ENCODE results near the gene GRM3. TPM values are rescaled to one million over a fixed set of nuclear protein-coding genes. Genes with fewer than 3 reads are reported as not detected.
A peak's percentile ranks its signal among the peaks of the same experiment; 100 is the strongest.

The GRM3 gene
- total and polyA plus RNA-seq, 2 of the 13 experiments (the other 11 are each of a cell fraction or from before 2014, with no cell fraction given) = not detected

DNA sequence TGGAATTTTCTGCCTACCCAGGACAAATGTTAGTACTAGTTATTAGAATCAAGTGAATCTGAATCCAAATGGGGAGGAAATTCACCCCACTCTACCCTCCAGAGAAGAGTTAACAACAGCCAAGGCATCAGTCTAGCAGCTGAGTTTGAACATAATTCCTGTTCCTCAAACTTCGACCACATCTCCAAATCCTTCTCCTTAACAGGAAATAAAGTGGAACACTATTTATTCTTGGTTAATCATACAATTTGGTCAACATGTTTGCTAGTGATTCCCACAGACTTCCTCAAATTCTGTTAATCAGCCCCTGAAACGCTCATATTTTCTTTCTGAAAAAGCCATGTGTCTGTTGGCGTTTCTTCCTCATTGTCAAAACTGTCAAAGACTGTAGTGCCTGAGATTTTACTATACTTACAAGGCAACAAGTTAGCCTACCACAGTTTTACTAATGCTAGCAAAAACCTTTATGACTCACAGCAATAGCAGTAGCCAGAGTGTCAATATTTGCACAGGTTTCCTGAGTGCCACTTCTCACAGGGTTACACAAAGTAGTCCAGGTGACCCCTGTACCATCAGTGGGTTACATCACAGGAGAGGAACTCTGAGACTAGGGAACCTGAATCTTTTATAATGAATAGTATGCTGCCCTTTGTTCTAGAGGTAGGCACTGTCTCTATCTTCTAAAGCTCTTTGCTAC is 202.9 kb downstream of the GRM3 start (continued):
- TF ChIP-seq, protein P1, sequence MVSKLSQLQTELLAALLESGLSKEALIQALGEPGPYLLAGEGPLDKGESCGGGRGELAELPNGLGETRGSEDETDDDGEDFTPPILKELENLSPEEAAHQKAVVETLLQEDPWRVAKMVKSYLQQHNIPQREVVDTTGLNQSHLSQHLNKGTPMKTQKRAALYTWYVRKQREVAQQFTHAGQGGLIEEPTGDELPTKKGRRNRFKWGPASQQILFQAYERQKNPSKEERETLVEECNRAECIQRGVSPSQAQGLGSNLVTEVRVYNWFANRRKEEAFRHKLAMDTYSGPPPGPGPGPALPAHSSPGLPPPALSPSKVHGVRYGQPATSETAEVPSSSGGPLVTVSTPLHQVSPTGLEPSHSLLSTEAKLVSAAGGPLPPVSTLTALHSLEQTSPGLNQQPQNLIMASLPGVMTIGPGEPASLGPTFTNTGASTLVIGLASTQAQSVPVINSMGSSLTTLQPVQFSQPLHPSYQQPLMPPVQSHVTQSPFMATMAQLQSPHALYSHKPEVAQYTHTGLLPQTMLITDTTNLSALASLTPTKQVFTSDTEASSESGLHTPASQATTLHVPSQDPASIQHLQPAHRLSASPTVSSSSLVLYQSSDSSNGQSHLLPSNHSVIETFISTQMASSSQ (IDR thresholded peaks at IDR 0.05; ENCODE audit: low read depth) = peak; percentile 60; the same call in 1 of the 2 replicates
- TF ChIP-seq, protein P1 (CRISPR knock-in tag; IDR thresholded peaks at IDR 0.05; ENCODE audit: borderline replicate concordance) = peak; percentile 45; the same call in 1 of the 2 replicates
- TF ChIP-seq PCBP2 (optimal IDR thresholded peaks at IDR 0.05; ENCODE audit: low read depth, low read length, poor library complexity, severe bottlenecking) = no peak
- TF ChIP-seq PITX1 (CRISPR knock-in tag; IDR thresholded peaks at IDR 0.05) = peak; percentile 70; the same call in 1 of the 2 replicates
- TF ChIP-seq TAF15 (IDR thresholded peaks at IDR 0.05; ENCODE audit: low read depth, low read length, poor library complexity, severe bottlenecking) = no peak
- TF ChIP-seq MAFG (CRISPR knock-in tag; IDR thresholded peaks at IDR 0.05) = no peak
- TF ChIP-seq ZNF580 (CRISPR knock-in tag; IDR thresholded peaks at IDR 0.05; ENCODE audit: borderline replicate concordance, low read depth) = peak; percentile 91; the same call in 1 of the 2 replicates
- TF ChIP-seq ZNF781 (CRISPR knock-in tag; IDR thresholded peaks at IDR 0.05; ENCODE audit: borderline replicate concordance, not compliant biosample characterization) = no peak
- peak; percentile 92 for TF ChIP-seq CEBPG (CRISPR knock-in tag; IDR thresholded peaks at IDR 0.05)
- TF ChIP-seq, protein P2, sequence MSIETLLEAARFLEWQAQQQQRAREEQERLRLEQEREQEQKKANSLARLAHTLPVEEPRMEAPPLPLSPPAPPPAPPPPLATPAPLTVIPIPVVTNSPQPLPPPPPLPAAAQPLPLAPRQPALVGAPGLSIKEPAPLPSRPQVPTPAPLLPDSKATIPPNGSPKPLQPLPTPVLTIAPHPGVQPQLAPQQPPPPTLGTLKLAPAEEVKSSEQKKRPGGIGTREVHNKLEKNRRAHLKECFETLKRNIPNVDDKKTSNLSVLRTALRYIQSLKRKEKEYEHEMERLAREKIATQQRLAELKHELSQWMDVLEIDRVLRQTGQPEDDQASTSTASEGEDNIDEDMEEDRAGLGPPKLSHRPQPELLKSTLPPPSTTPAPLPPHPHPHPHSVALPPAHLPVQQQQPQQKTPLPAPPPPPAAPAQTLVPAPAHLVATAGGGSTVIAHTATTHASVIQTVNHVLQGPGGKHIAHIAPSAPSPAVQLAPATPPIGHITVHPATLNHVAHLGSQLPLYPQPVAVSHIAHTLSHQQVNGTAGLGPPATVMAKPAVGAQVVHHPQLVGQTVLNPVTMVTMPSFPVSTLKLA (IDR thresholded peaks at IDR 0.05) = no peak
- no peak for TF ChIP-seq ZNF282 (IDR thresholded peaks at IDR 0.05; ENCODE audit: partially characterized antibody)
- TF ChIP-seq NCOR1 (IDR thresholded peaks at IDR 0.05; ENCODE audit: borderline replicate concordance, low read length) = peak; percentile 46; the same call in 1 of the 2 replicates
- TF ChIP-seq ZNF331 (CRISPR knock-in tag; IDR thresholded peaks at IDR 0.05) = peak; percentile 93
- peak; percentile 79; the same call in 1 of the 2 replicates for TF ChIP-seq ETV5 (CRISPR knock-in tag; IDR thresholded peaks at IDR 0.05; ENCODE audit: borderline replicate concordance)
- no peak for TF ChIP-seq ZNF724P (CRISPR knock-in tag; IDR thresholded peaks at IDR 0.05; ENCODE audit: borderline replicate concordance)
- TF ChIP-seq, protein P3, sequence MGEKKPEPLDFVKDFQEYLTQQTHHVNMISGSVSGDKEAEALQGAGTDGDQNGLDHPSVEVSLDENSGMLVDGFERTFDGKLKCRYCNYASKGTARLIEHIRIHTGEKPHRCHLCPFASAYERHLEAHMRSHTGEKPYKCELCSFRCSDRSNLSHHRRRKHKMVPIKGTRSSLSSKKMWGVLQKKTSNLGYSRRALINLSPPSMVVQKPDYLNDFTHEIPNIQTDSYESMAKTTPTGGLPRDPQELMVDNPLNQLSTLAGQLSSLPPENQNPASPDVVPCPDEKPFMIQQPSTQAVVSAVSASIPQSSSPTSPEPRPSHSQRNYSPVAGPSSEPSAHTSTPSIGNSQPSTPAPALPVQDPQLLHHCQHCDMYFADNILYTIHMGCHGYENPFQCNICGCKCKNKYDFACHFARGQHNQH (CRISPR knock-in tag; IDR thresholded peaks at IDR 0.05) = peak; percentile 94
- no peak for TF ChIP-seq ZNF3 (CRISPR knock-in tag; IDR thresholded peaks at IDR 0.05)
- TF ChIP-seq ZNF503 (CRISPR knock-in tag; IDR thresholded peaks at IDR 0.05) = peak; percentile 79; the same call in 1 of the 2 replicates
- peak; percentile 88 for TF ChIP-seq DPF2 (CRISPR knock-in tag; IDR thresholded peaks at IDR 0.05; ENCODE audit: borderline replicate concordance, low read depth)
- no peak for TF ChIP-seq NFATC3 (CRISPR knock-in tag; IDR thresholded peaks at IDR 0.05)

Measured in HepG2 (cell line).